K562 (cell line): ENCODE data around the gene PRPF8. TPM values are rescaled to one million over a fixed set of nuclear protein-coding genes. Genes with fewer than 3 reads are reported as not detected.

Experiments used
- BRCA1 ChIP-seq, 2 experiments: fragments of 450-650 bp in 1 of 2; sonication (generic) in 1 of 2; formaldehyde crosslinking in 1 of 2; IDR thresholded peaks; 2 replicates each; pipeline versions ENCODE4 v1.5.0 to v1.6.1; 2017 to 2020; ENCODE audit warnings: mild to moderate bottlenecking in 1 of 2, missing genetic modification reagents in 1 of 2
- CC2D1A ChIP-seq: fragments of 450-650 bp; IDR thresholded peaks from 2 replicates; pipeline ENCODE4 v1.6.1; 2017; ENCODE audit warnings: mild to moderate bottlenecking
- CEBPZ ChIP-seq: fragments of 150-350 bp; IDR thresholded peaks from 2 replicates; pipeline ENCODE4 v1.6.1; 2014; ENCODE audit warnings: low read depth, mild to moderate bottlenecking, low read length, borderline replicate concordance
- E2F8 ChIP-seq: fragments of 450-650 bp; IDR thresholded peaks from 2 replicates; pipeline ENCODE4 v1.7.1; 2018; ENCODE audit warnings: mild to moderate bottlenecking, low read depth; ENCODE audit not compliant: partially characterized antibody
- EP400 ChIP-seq: fragments of 450-650 bp; IDR thresholded peaks from 2 replicates; pipeline ENCODE4 v1.6.1; 2017; ENCODE audit warnings: antibody characterized with exemption, mild to moderate bottlenecking, moderate library complexity
- HNRNPK ChIP-seq: fragments of 200-400 bp; formaldehyde crosslinking; IDR thresholded peaks from one replicate; pipeline ENCODE4 v1.6.1; 2018; ENCODE audit warnings: mild to moderate bottlenecking, low read depth, low read length; ENCODE audit not compliant: poor library complexity, severe bottlenecking
- ILF3 ChIP-seq: fragments of 450-650 bp; IDR thresholded peaks from 2 replicates; pipeline ENCODE4 v1.6.1; 2018; ENCODE audit warnings: antibody characterized with exemption, mild to moderate bottlenecking, moderate library complexity, borderline replicate concordance
- KAT7 ChIP-seq: sonication (generic); formaldehyde crosslinking; IDR thresholded peaks from 2 replicates; pipeline ENCODE4 v1.8.0; 2022; ENCODE audit warnings: missing genetic modification reagents, mild to moderate bottlenecking, borderline replicate concordance
- KDM1A ChIP-seq, 2 experiments: fragments of 450-650 bp; IDR thresholded peaks; 2 replicates each; pipeline ENCODE4 v1.6.1; 2016; ENCODE audit warnings: mild to moderate bottlenecking in 2 of 2
- LEF1 ChIP-seq: fragments of 450-650 bp; IDR thresholded peaks from 2 replicates; pipeline ENCODE4 v1.6.1; 2016; ENCODE audit warnings: mild to moderate bottlenecking
- NR3C1 ChIP-seq: sonication (generic); formaldehyde crosslinking; IDR thresholded peaks from 2 replicates; pipeline ENCODE4 v1.8.1; 2022; ENCODE audit warnings: missing genetic modification reagents
- POLR3A ChIP-seq: IDR thresholded peaks from 2 replicates; pipeline ENCODE4 v1.6.1; 2011; ENCODE audit warnings: borderline replicate concordance, mild to moderate bottlenecking, moderate library complexity; ENCODE audit not compliant: insufficient read length, insufficient read depth; ENCODE audit errors: extremely low read depth
- SREBF1 ChIP-seq: fragments of 150-350 bp; IDR thresholded peaks from 2 replicates; pipeline ENCODE4 v1.6.1; 2014; ENCODE audit warnings: antibody characterized with exemption, low read depth, low read length, borderline replicate concordance
- TCF7L2 ChIP-seq: fragments of 150-350 bp; IDR thresholded peaks from 2 replicates; pipeline ENCODE4 v1.6.1; 2016; ENCODE audit warnings: low read depth, mild to moderate bottlenecking, low read length, moderate library complexity
- TSC22D4 ChIP-seq: fragments of 450-650 bp; IDR thresholded peaks from 2 replicates; pipeline ENCODE4 v1.6.1; 2016; ENCODE audit warnings: missing genetic modification characterization, missing biosample characterization, control low read depth
- ZNF217 ChIP-seq: sonication (generic); formaldehyde crosslinking; IDR thresholded peaks from 2 replicates; pipeline ENCODE4 v1.8.0; 2022; ENCODE audit warnings: mild to moderate bottlenecking, missing genetic modification reagents
- ZNF239 ChIP-seq: fragments of 250-450 bp; sonication (Bioruptor Pico); IDR thresholded peaks from 2 replicates; pipeline ENCODE4 v1.4.0; 2020; ENCODE audit warnings: mild to moderate bottlenecking
- polyA plus RNA-seq, 8 experiments: library from polyadenylated mRNA; depleted of rRNA in 4 of 8; stranded (reverse) in 5 of 8; unstranded in 3 of 8; fragments of >200 nt; fragmentation: Nextera tagmentation in 2 of 8; fragmentation: Illumina TruSeq in 1 of 8; extraction: Ambion mirVana in 2 of 8; extraction: Trizol in 1 of 8; gene quantifications; 2 replicates each; pipeline versions ENCODE4 v1.2.1 to v1.2.3, GENCODE V29; 2011 to 2014; ENCODE audit warnings: inconsistent platforms in 1 of 8, missing spikeins in 1 of 8
- total RNA-seq, 7 experiments: library from RNA; depleted of rRNA in 6 of 7; stranded (reverse); fragments of >200 nt in 6 of 7; fragmentation: Illumina TruSeq in 2 of 7; extraction: Trizol in 2 of 7; gene quantifications; 2 replicates each; pipeline versions ENCODE4 v1.2.1 to v1.2.3, GENCODE V29; 2011 to 2021; ENCODE audit warnings: low replicate concordance in 1 of 7
- TF ChIP-seq, protein P1 (sequence below): sonication (generic); formaldehyde crosslinking; IDR thresholded peaks from 2 replicates; pipeline ENCODE4 v1.4.0; 2020; ENCODE audit warnings: mild to moderate bottlenecking, missing genetic modification reagents

Gene PRPF8
- total and polyA plus RNA-seq, 9 of the 15 experiments (the other 6 are each of a cell fraction or from before 2014, with no cell fraction given): 64.3 to 294 (median 85.9) TPM

DNA sequence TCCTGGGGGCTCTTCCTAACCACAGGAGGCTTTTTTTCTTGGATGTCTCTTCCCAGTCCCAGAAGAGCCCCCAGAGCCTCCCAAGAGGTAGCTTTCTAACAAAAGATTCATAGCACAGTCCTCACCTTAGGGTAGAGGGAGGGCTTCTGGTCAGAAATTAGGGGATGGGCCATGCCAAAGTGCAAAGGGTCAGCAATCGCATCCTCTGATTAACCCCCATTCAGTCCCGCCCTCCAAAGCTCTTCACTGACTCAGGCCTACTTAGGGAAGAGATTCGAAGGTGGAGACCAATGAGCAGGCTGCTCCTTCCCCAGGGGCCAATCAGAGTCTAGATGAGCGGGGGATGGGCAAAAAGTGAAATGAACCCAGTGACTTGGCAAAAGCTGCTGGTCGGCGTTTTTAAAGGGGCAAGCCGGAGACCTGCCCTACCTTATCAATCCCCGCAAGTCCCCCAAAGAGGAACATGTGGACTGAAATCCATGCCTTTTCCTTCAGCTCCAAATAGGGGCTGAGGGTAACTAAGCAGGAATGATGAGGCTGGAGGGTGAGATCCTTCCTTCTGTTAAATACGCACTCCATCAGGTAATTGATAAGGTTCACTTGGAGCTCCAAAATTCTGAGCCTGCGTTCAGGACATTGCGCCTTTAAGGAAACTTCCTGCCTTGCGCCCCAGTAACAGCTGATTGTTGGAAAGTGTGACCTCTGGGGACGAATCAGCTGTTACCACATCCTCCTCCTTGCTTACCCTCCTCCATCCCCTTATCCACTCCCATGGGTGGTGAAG lies 32.4 kb upstream of the PRPF8 start (continued):
- TF ChIP-seq HNRNPK (no peak), ZNF217 (CRISPR knock-in tag) (no peak), CEBPZ (no peak), E2F8 (no peak), NR3C1 (CRISPR knock-in tag) (no peak), ZNF239 (CRISPR knock-in tag) (no peak), ILF3 (no peak), POLR3A (no peak), TCF7L2 (no peak), LEF1 (peak; percentile 52), EP400 (peak; percentile 85), KAT7 (no peak), BRCA1 (IDR thresholded peaks at IDR 0.05) (no peak), BRCA1 (CRISPR knock-in tag; IDR thresholded peaks at IDR 0.05) (no peak), KDM1A (IDR thresholded peaks at IDR 0.05) (peak; percentile 87), CC2D1A (no peak), SREBF1 (no peak), TSC22D4 (tag) (no peak)
- TF ChIP-seq, protein P1, sequence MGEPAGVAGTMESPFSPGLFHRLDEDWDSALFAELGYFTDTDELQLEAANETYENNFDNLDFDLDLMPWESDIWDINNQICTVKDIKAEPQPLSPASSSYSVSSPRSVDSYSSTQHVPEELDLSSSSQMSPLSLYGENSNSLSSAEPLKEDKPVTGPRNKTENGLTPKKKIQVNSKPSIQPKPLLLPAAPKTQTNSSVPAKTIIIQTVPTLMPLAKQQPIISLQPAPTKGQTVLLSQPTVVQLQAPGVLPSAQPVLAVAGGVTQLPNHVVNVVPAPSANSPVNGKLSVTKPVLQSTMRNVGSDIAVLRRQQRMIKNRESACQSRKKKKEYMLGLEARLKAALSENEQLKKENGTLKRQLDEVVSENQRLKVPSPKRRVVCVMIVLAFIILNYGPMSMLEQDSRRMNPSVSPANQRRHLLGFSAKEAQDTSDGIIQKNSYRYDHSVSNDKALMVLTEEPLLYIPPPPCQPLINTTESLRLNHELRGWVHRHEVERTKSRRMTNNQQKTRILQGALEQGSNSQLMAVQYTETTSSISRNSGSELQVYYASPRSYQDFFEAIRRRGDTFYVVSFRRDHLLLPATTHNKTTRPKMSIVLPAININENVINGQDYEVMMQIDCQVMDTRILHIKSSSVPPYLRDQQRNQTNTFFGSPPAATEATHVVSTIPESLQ (CRISPR knock-in tag): no peak
